ENCODE data around the gene MOCS3. TPM values are rescaled to one million over a fixed set of nuclear protein-coding genes. Genes with fewer than 3 reads are reported as not detected.

MOCS3 gene
- total RNA-seq, 1 donor from 2014 or later: 7.4 TPM

- no peaks in the 10 kb centered on the region for H3K9me3 Mint-ChIP-seq
- DNase-seq (ENCODE audit: extremely low spot score, unreplicated experiment): no peak
- H3K4me3 Mint-ChIP-seq: peak overlapping the region; percentile 96
- peak overlapping the region; percentile 99 for H3K27ac Mint-ChIP-seq
- H3K36me3 Mint-ChIP-seq: peaks cover 7% of the 10 kb centered on the region
- peaks cover 20% of the 10 kb centered on the region for H3K4me1 Mint-ChIP-seq (ENCODE audit: unreplicated experiment)
- H3K27me3 Mint-ChIP-seq: no peaks in the 10 kb centered on the region
- no peak for TF ChIP-seq CTCF (conservative IDR thresholded peaks at IDR 0.05)
Observed at GRCh38 chr20:50957276-50957675, 1.3 kb upstream of the MOCS3 start.

GRCh38 chr20:50957798-50958614 is 612 bp upstream of the MOCS3 start, which contains the start of gene DPM1:
Gene DPM1 (minus strand): TSS chr20:50958532. CDS start chr20:50958523, 9 bp downstream.
- Mint-ChIP-seq H3K4me3 (peak within 1 kb of the TSS; percentile 96), H3K9me3 (no peaks in the 10 kb centered on the region), H3K4me1 (ENCODE audit: unreplicated experiment) (peaks cover 20% of the 10 kb centered on the region), H3K36me3 (peaks cover 7% of the 10 kb centered on the region), H3K27me3 (no peaks in the 10 kb centered on the region), H3K27ac (peak within 1 kb of the TSS; percentile 99)
- DNase-seq (ENCODE audit: extremely low spot score, unreplicated experiment): peak; percentile 86
- no peak for TF ChIP-seq CTCF (conservative IDR thresholded peaks at IDR 0.05)

- peaks cover 20% of the 10 kb centered on the region for H3K4me1 Mint-ChIP-seq (ENCODE audit: unreplicated experiment)
- no peak for DNase-seq (ENCODE audit: extremely low spot score, unreplicated experiment)
- H3K4me3 Mint-ChIP-seq: peak overlapping the region; percentile 96
- H3K27me3 Mint-ChIP-seq: peaks cover under 1% of the 10 kb centered on the region
- no peak for TF ChIP-seq CTCF (conservative IDR thresholded peaks at IDR 0.05)
- peak overlapping the region; percentile 99 for H3K27ac Mint-ChIP-seq
- H3K36me3 Mint-ChIP-seq: peaks cover 7% of the 10 kb centered on the region
- H3K9me3 Mint-ChIP-seq: no peaks in the 10 kb centered on the region
Observed at GRCh38 chr20:50959543-50960126, 1.0 kb downstream of the MOCS3 start.

- no peak for TF ChIP-seq CTCF (conservative IDR thresholded peaks at IDR 0.05)
- Mint-ChIP-seq H3K36me3 (no peaks in the 10 kb centered on the region), H3K27me3 (peaks cover 30% of the 10 kb centered on the region), H3K4me1 (ENCODE audit: unreplicated experiment) (peaks cover 13% of the 10 kb centered on the region), H3K27ac (peak overlapping the region; percentile 11), H3K4me3 (no peak overlapping the region), H3K9me3 (no peaks in the 10 kb centered on the region)
- DNase-seq (ENCODE audit: extremely low spot score, unreplicated experiment): peak; percentile 57
Observed at GRCh38 chr20:50967586-50967985, 9.0 kb downstream of the MOCS3 start.

- Mint-ChIP-seq H3K27me3 (peaks cover 34% of the 10 kb centered on the region), H3K4me1 (ENCODE audit: unreplicated experiment) (peaks cover 13% of the 10 kb centered on the region), H3K36me3 (no peaks in the 10 kb centered on the region), H3K27ac (no peak overlapping the region), H3K9me3 (no peaks in the 10 kb centered on the region), H3K4me3 (no peak overlapping the region)
- no peak for TF ChIP-seq CTCF (conservative IDR thresholded peaks at IDR 0.05)
- DNase-seq (ENCODE audit: extremely low spot score, unreplicated experiment): peak; percentile 31
Observed at GRCh38 chr20:50968289-50968688, 9.7 kb downstream of the MOCS3 start.
